Astrocyte of the hippocampus (primary cell): Measurements from ENCODE around the gene PNMA6F.
A peak's percentile ranks its signal among the peaks of the same experiment; 100 is the strongest.

Source experiments
- DNase-seq: peaks from one replicate; pipeline ENCODE4 v3.0.0; 2011; ENCODE audit warnings: low read depth, low spot score

PNMA6F gene

GRCh38 chrX:153321381-153322124 lies at the start of gene PNMA6F:
Gene PNMA6F (minus strand): TSS chrX:153321767. CDS start chrX:153320674, 1,093 bp downstream.
- DNase-seq, result no peak

GRCh38 chrX:153371256-153371655 lies 49.7 kb upstream of the PNMA6F start:
- DNase-seq, result peak; percentile 9

- DNase-seq, result no peak
These were observed 48.9 kb upstream of the PNMA6F start for GRCh38 chrX:153370293-153371055.

GRCh38 chrX:153366878-153367538 lies 45.4 kb upstream of the PNMA6F start:
- no peak for DNase-seq

- no peak for DNase-seq
These were observed 44.6 kb upstream of the PNMA6F start for GRCh38 chrX:153366119-153366518.

- DNase-seq, result no peak
These were observed 44.1 kb upstream of the PNMA6F start for GRCh38 chrX:153365670-153366069.

- DNase-seq, result peak; percentile 23
These were observed 40.3 kb upstream of the PNMA6F start for GRCh38 chrX:153361781-153362397.

GRCh38 chrX:153357877-153358276 lies 36.3 kb upstream of the PNMA6F start:
- no peak for DNase-seq

- no peak for DNase-seq
These were observed 31.8 kb upstream of the PNMA6F start for GRCh38 chrX:153353416-153353815.

GRCh38 chrX:153352858-153353257 lies 31.3 kb upstream of the PNMA6F start:
- no peak for DNase-seq

- no peak for DNase-seq
These were observed 30.4 kb upstream of the PNMA6F start for GRCh38 chrX:153351981-153352380.

- no peak for DNase-seq
These were observed 28.4 kb upstream of the PNMA6F start for GRCh38 chrX:153349952-153350351.

- DNase-seq, result no peak
These were observed 26.9 kb upstream of the PNMA6F start for GRCh38 chrX:153348421-153348820.

- no peak for DNase-seq
These were observed 26.0 kb upstream of the PNMA6F start for GRCh38 chrX:153347530-153347929.

GRCh38 chrX:153343674-153344073 lies 22.1 kb upstream of the PNMA6F start:
- no peak for DNase-seq

GRCh38 chrX:153342762-153343558 lies 21.4 kb upstream of the PNMA6F start:
- no peak for DNase-seq

- no peak for DNase-seq
These were observed 18.5 kb upstream of the PNMA6F start for GRCh38 chrX:153340111-153340510.

- no peak for DNase-seq
These were observed 18.1 kb upstream of the PNMA6F start for GRCh38 chrX:153339662-153340061.

GRCh38 chrX:153338836-153339235 lies 17.3 kb upstream of the PNMA6F start:
- no peak for DNase-seq

GRCh38 chrX:153336988-153337387 lies 15.4 kb upstream of the PNMA6F start:
- no peak for DNase-seq
